Lower leg skin (tissue), 4 donors: Measurements from ENCODE around the gene LYRM4. TPM values are rescaled to one million over a fixed set of nuclear protein-coding genes. Genes with fewer than 3 reads are reported as not detected.

Experiments
- DNase-seq, 2 donors: peaks; one replicate each; pipeline ENCODE4 v3.0.0-alpha.2; 2019; ENCODE audit warnings: low spot score in 2 of 2
- H3K4me3 ChIP-seq: fragments of 200-600 bp; sonication (generic); 2 replicates; pipeline ENCODE4 v1.5.1; 2017; ENCODE audit warnings: mild to moderate bottlenecking, low read depth; ENCODE audit not compliant: poor library complexity, severe bottlenecking
- CTCF ChIP-seq, 3 donors: fragments of 450-650 bp; IDR thresholded peaks; one replicate each; pipeline ENCODE4 v1.5.1; 2016; ENCODE audit warnings: antibody characterized with exemption in 3 of 3, mild to moderate bottlenecking in 3 of 3, moderate library complexity in 2 of 3
- POLR2A ChIP-seq, 2 donors: fragments of 450-650 bp; IDR thresholded peaks; one replicate each; pipeline ENCODE4 v1.6.1; 2016 to 2017; ENCODE audit warnings: antibody characterized with exemption in 2 of 2, mild to moderate bottlenecking in 1 of 2, moderate library complexity in 1 of 2
- WGBS, 2 donors: methylation state at CpG; one replicate each; pipeline ENCODE4 v1.1.5; 2018; 5-methylcytosine and 5-hydroxymethylcytosine counted together
- intact Hi-C: fragments of 100-400 bp; cut with DNase I; formaldehyde crosslinking; loops from one replicate; pipeline ENCODE4 v1.15.0; 2023; ENCODE audit warnings: low total_unique reads
- total RNA-seq, 4 donors: library from RNA; depleted of rRNA; stranded (reverse); fragments of >200 nt; gene quantifications; one replicate each; pipeline ENCODE4 v1.1.0, GENCODE V29; 2016

LYRM4 gene
- total RNA-seq, 4 donors from 2014 or later: 14.4 to 20.8 (median 20.4) TPM

DNA sequence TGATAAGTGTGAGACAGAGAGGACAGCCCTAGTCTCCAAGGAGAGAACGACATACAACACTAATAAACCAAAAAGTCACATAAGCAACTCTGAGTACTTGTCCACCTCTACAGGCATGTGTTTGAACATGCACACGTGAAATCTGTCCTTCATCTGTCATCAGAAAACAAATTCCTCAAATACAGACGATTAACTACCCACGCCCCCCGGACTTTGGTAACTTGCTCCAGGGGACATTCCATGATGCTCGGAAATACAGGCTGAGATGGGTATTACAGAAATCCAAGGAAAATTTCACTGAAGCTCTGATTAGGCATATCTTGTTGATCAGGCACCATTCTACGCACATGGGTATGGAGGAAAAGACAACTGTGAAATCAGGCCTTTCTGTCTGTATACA lies 57.8 kb downstream of the LYRM4 start:
- WGBS, 2 donors: 87 to 89% methylated on average over 7 of the region's 7 CpGs
- intact Hi-C loops: no loop called here
- H3K4me3 ChIP-seq: no peak overlapping the region
- no peak for DNase-seq
- TF ChIP-seq CTCF (IDR thresholded peaks at IDR 0.05) (no peak), POLR2A (IDR thresholded peaks at IDR 0.05) (no peak)

DNA sequence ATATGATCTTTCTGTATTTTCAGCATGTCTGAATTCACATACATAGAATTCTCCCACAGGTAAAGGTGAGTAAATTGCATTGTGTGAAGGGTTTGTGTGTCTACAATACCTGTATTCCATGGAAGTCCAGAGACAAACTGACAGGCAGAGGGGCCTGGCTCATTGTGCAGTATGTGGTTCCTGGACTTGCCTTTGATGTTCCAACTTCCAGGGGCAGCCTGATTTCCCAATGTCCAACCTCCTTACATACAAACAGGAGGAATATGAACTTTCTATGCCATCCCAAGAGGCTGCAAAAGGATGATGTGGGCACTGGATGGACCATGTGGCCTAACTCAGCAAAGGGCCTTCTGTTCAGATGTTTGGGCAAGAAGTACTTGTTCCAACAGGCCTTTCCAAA lies 58.5 kb downstream of the LYRM4 start:
- intact Hi-C loops: no loop called here
- no peak for DNase-seq
- TF ChIP-seq CTCF (IDR thresholded peaks at IDR 0.05) (no peak), POLR2A (IDR thresholded peaks at IDR 0.05) (no peak)
- no peak overlapping the region for H3K4me3 ChIP-seq

DNA sequence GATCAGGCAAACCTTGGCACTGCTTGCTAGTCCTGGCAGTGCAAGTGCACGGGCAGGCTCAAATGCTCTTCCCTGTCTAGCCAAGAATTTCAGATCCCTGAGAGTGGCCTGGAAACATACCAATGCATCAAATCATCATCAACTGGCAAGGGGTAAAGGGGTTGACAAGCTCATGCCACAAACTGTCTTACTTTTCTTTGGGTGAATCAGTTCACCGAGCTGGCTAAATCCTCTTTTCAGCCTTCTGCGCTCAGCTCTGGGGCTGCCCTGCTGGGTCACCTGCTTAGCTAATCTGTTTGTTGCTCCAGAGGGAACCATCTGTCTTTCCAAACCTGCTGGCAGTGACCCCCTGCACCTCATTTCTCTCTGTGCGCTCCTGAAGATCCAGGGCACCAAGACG lies 59.5 kb downstream of the LYRM4 start:
- TF ChIP-seq POLR2A (IDR thresholded peaks at IDR 0.05): no peak
- intact Hi-C loops: no loop called here
- 74 to 76% methylated on average over 5 of the region's 5 CpGs for WGBS, 2 donors
- H3K4me3 ChIP-seq: no peak overlapping the region
- DNase-seq: no peak

DNA sequence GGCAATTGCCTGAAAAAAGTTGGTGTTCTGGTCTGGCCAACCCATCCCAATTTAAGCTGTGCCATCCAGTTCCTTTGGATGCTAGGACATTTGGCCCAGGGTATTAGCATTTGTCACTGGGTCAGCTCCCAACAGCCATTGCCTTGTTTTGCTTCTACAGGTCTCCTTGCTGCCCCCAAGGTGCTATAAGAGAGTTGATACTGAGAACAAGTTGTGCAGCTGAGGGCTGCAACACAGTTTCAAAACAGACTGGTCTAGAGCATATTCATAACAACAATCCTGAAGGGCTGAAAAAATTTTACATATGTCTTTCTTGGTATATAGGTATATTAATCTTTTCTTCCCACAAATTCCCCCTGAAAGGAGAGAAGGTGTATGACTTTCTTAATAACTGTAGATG lies 61.0 kb downstream of the LYRM4 start:
- no peak for TF ChIP-seq POLR2A (IDR thresholded peaks at IDR 0.05)
- no peak for TF ChIP-seq CTCF (IDR thresholded peaks at IDR 0.05)
- no peak overlapping the region for H3K4me3 ChIP-seq
- intact Hi-C loops: no loop called here
- DNase-seq: no peak

GRCh38 chr6:5199283-5199682 lies 61.5 kb downstream of the LYRM4 start:
- intact Hi-C loops: no loop called here
- WGBS, 2 donors: 95 to 97% methylated on average over 2 of the region's 2 CpGs
- DNase-seq: no peak
- no peak overlapping the region for H3K4me3 ChIP-seq
- TF ChIP-seq POLR2A (IDR thresholded peaks at IDR 0.05) (no peak), CTCF (IDR thresholded peaks at IDR 0.05) (no peak)

DNA sequence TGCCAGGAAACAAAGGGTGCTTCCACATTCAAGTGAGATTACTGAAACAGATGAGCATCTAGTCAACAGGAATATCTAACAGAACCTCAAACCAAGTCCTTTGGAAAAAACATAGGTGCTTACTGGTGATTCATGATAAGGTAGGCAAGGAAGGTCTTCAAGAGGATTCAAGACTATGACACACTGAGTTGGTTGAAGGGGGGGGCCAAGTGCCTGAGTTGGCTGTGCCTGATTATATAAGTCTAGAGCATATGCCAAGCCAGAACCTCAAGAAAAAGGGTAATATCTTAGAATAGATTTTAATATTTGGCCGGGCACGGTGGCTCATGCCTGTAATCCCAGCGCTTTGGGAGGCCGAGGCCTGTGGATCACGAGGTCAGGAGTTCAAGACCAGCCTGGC lies 63.7 kb downstream of the LYRM4 start:
- intact Hi-C loops: no loop called here

More for the DNA sequence above, 63.7 kb downstream of the LYRM4 start:
- TF ChIP-seq CTCF (IDR thresholded peaks at IDR 0.05): no peak
- no peak for TF ChIP-seq POLR2A (IDR thresholded peaks at IDR 0.05)
- no peak overlapping the region for H3K4me3 ChIP-seq
- no peak for DNase-seq
- 93 to 97% methylated on average over 5 of the region's 5 CpGs for WGBS, 2 donors
